Femur (tissue), 1 donor: ENCODE results near the gene NFATC1.

Source experiments
- DNase-seq: peaks from one replicate; pipeline ENCODE4 v3.0.0-alpha.2; 2017

The NFATC1 gene

GRCh38 chr18:79560042-79560860, 164.5 kb downstream of the NFATC1 start:
- peak; percentile 12 for DNase-seq

DNA sequence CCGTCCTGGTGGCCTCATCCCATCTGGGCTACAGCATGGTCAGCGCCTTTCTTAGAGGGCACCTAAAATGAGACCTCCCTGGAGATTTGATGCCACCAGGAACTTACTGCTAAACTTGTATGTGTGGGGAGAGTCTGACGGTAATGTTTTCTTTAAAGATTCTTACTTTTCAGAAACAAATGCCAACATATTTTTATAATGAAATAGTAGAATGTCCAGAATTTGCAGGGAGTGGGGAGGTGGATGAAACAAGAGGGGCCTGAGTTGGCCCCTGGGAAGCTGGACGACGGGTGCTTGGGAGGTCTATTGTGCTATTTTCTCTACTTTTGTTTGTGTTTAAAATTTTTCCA, 165.1 kb downstream of the NFATC1 start:
- DNase-seq = no peak

- DNase-seq = no peak
Measured at GRCh38 chr18:79563949-79564348, 168.2 kb downstream of the NFATC1 start.

- DNase-seq = no peak
Measured at GRCh38 chr18:79564441-79564840, 168.7 kb downstream of the NFATC1 start.

DNA sequence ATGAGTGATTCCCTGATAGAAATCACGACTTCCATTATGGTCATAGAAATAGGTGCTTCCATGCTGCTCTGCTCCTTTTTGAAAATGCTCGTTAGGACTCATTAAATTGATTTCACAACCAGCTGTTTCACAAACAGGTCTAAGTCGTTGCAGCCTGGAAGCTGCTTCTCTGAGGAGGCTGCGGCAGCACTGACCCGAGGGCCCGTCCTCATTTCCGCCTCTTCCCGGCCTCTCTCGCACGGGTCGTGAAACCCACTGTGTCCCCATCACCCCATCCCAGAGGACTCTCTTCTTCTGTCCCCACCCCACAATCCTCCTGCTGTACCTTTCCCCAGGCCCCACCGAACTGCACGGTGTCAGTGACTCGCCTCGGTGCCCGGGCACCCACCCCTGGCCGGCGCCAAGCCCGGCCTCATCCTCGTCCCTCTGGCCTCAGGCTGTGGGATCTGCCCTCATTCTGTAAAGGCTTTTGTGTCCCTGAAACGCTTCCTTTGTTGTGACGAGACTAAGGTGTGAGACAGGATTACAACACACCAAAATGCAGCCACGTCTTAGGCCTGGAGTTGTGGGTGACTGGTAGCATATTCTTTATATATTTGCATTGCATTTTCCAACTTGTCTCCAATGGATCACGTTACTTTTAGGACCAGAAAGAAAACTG, 171.2 kb downstream of the NFATC1 start:
- no peak for DNase-seq

DNA sequence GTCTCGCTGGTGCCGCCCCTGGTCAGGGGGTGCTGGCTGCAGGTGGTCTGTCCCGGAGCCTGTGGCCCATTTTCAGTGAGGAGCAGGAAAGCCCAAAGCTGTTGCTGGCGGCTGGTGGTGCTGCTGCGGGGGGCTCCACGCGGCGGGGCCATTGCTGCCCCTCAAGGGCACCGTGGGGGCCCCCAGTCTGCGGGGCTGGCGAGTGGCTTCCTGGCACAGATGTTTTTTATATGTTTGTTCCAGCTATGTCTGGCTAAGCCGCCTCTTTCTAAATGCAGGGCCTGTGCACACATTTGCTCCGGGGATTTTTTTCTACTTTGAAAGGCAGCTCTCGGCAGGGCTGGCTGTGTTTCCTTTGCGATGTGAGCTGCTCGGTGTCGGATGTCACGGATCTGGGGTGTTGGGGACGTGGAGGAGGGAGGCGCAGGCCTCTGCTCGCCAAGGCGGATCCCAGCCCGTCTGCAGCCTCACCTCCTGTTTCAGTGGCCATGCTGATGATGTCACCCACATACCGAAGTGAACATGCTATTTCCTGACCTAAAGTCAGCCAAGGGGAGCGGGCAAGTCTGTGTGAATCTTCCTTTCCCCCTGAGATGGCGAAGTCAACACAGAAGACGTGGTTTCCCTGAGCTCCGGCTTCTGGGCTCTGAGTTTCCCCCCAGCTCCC, 171.9 kb downstream of the NFATC1 start:
- DNase-seq = peak; percentile 91

DNA sequence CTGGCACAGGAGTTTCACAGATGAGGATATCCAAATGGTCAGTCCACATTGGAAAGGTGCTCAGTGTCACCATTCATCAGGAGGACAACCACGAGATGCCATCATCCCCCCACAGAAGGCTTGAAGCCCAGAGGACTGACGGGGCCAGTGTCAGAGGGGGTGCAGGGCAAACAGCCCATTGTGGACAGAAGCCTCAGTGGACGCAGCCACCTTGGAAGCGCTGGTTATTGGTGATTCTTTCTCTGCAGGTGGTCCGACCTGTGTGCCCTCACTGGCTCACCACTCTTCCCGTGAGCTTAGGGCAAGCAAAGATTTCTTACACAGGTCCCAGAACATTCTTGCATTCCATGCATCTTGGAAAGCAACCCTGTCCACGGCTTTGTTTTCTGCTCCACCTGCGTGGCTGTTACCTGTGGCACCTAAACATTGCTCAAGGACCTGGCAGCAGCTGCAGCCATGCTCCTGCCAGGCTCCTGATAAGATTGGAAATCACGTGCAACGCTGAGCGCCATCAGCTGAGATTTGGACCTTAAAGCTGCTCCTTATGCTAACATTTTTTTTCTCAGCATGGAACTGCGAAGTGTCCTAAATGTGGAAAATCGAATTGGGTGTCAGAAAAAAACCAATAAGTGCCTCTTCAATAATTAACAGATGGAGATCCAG, 172.9 kb downstream of the NFATC1 start:
- DNase-seq = no peak

DNA sequence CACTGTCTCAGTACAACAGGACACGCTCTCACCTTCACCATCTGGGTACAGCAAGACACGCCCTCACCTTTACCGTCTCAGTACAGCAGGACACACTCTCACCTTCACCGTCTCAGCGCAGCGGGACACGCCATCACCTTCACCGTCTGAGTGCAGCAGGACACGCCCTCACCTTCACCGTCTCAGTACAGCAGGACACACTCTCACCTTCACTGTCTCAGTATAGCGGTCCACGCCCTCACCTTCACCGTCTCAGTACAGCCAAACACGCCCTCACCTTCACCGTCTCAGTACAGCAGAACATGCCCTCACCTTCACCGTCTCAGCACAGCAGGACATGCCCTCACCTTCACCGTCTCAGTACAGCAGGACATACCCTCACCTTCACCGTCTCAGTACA, 174.0 kb downstream of the NFATC1 start:
- DNase-seq = peak; percentile 17

- peak; percentile 14 for DNase-seq
Measured at GRCh38 chr18:79570266-79571201, 174.8 kb downstream of the NFATC1 start.

- DNase-seq = peak; percentile 18
Measured at GRCh38 chr18:79571211-79572092, 175.7 kb downstream of the NFATC1 start.

- peak; percentile 13 for DNase-seq
Measured at GRCh38 chr18:79572093-79572780, 176.5 kb downstream of the NFATC1 start.

GRCh38 chr18:79572848-79573451, 177.2 kb downstream of the NFATC1 start:
- DNase-seq = peak; percentile 4

GRCh38 chr18:79573921-79574491, 178.3 kb downstream of the NFATC1 start:
- peak; percentile 18 for DNase-seq

- peak; percentile 49 for DNase-seq
Measured at GRCh38 chr18:79574938-79575525, 179.3 kb downstream of the NFATC1 start.

DNA sequence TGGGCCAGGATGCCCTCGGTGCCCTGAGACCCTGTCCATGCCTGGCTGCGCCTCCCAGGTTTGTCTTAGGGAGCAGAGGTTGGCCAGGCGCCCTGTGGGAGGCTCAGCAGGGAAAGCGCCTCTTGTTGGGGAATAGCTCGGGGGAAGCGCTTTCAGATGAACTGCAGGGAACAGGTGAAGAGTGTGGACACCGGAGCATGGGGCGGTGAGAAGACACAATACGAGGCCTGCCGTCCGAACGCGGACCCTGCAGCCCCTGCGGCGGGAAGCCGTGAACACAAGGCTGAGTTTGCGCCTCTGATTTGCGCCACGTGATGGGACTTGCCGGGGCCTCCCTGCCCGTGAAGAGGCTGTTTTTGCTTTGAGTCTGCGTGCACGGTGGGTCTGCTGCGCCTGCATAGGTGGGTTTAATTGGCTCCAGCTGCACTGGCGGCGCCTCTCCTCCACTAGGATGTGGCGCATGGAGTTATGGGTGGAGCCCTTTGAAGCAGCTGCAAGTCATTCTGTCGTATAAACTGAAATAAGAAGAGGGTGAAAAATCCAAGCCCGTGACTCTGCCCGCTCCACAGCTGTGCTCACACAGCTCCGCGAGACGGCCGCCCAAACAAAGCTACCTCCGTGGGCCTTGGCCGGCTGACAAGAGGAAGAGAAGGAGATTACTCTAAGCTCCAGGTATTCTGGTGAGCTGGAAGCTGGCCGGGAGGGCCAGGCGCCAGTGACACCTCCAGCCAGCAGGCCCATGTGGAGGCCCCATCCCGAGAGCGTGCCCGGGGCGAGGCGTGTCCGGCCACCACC, 180.4 kb downstream of the NFATC1 start:
- DNase-seq = peak; percentile 86

DNA sequence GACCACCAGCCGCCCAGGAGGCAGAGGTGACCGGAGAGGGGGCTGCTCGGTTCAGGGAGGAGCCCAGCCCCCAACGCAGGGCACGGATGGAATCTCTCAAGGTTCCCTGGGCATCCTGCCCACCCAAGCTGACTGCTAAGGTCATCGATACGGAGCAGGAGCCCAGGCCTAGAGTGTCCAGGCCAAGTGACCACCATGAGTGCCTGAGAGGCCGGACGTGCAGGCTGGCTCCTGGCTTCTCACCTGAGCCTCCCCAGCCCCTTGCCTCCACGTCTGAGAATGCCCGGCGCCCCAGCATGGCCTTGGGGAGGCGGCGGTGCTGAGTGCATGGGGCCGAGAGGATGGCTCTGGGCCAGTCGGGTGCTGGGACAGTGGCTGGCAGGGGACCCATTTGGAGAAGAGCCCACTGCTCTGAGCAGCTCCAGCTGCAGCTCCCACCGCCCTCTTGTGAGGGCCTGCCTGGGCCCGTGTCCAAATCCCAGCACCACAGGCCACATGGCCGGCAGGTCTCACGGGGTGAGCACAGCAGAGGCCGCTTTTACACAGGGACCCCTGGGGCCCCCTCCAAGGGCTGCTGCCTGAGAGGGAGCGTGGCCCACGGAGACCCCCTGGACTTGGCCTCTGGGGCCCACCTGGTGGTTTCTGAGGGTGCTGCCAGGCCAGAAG, 181.1 kb downstream of the NFATC1 start:
- DNase-seq = peak; percentile 83

DNA sequence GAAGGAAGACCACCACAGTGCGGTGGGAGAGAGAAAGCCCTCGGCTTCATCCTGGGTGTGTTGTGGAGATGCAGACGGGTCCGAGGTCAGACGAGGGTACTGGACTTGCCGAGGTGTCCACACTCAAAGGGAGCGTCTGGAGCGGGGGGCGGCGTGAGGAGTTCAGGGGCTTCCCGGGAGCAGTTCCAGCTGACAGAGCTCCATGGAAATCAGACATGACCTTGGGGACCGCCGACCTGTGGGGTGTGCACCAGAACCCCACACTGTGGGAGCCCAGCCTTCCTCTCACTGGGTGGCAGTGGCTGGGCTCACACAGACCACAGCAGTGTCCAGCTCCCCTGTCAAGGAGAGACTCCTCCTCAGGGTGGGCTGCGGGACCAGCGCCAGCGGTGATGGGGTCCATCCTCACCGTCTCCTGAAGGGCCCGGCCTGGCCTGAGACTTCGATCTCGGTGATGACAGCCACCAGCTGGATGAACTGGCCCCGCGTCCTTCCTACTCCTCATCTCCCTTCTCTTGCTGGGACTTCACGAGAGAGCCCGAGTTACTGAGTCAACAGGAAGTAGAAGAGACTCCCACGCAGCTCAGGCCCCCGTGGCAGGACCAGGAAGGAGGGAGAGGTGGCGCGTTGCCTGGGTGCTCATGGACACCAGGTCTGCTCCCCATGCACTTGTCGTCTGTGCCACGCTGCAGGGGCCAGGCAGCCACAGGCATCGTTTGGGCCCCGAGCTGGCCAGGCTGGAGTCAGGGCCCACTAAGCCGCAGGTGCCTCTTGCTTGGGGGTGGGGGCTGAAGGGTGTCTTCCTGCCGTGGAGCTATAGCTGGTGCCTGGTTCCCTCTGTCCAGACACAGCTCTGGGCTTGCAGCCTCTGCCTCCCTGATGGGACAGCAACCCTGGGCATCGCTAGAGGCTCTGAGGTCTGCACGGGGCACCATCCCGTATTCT, 182.0 kb downstream of the NFATC1 start:
- DNase-seq = no peak
